GM19468 (cell line): ENCODE measurements around the gene PRSS1.
A peak's percentile ranks its signal among the peaks of the same experiment; 100 is the strongest.
"Not testable (repeated sequence)": the region's sequence is repeated elsewhere in the genome, so short reads cannot be mapped to it uniquely, and the experiment has no call there.

Experiments
- ATAC-seq: cut with Tn5 transposase; IDR thresholded peaks from one replicate; pipeline ENCODE4 v1.9.1; 2021; ENCODE audit warnings: mild to moderate bottlenecking, moderate library complexity, moderate number of reproducible peaks; ENCODE audit not compliant: unreplicated experiment; ENCODE audit errors: extremely low read depth

Gene PRSS1

DNA sequence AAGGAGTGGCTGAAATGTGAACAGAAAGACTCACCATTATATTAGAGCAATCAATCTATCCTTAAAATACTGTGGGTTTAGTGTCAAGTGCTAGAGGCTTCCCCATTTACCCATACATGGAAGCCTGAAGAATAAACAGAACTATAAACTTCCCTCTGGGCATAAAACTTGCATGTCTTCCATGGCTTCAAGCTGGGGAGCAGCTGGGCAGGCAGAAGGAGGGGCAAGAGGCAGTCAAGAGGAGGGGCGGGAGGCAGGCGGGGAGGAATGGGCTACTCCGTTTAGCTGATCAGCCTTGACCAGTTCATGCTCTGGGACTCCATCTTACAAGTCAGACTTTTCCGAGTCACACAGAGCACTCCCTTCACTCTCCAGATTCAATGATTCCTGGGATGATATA, 3.5 kb upstream of the PRSS1 start:
- ATAC-seq = no peak

DNA sequence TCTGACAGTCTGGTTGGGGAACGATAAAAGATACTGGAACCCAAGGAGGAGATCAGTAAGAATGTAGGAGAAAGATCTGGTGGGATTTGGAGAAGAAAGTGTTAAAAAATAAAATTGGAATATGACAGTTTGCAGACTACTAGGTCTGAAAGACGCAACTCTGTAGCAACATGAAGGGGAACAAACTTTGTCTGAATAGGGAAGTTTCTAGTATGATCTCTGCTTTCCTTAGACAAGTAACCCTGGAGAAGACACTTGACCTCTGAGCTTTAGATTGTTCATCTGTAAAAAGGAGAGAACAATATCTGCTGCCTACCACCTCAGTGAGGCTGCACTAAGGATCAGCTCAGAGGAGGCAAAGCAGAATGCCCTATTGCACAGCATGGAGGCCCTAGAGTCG, 3.0 kb upstream of the PRSS1 start:
- no peak for ATAC-seq

DNA sequence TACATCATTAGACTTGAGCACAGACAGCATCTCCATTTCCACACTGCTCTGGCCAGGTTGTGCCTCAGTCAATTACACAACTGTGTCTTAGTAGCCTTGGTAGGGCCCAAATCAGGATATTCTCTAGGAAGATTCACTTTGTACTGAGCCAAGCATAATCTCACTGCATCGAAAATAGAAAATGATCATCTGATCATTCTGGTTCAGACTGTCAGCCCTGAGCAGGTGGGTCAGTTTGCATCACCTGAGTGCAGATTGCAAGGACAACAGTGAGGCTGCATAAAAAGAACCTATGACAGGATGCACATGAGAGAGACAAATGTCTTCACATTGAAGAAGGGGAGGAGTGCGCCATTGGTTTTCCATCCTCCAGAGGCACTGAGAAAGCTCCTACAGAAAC, 862 bp upstream of the PRSS1 start:
- not testable (repeated sequence) for ATAC-seq

DNA sequence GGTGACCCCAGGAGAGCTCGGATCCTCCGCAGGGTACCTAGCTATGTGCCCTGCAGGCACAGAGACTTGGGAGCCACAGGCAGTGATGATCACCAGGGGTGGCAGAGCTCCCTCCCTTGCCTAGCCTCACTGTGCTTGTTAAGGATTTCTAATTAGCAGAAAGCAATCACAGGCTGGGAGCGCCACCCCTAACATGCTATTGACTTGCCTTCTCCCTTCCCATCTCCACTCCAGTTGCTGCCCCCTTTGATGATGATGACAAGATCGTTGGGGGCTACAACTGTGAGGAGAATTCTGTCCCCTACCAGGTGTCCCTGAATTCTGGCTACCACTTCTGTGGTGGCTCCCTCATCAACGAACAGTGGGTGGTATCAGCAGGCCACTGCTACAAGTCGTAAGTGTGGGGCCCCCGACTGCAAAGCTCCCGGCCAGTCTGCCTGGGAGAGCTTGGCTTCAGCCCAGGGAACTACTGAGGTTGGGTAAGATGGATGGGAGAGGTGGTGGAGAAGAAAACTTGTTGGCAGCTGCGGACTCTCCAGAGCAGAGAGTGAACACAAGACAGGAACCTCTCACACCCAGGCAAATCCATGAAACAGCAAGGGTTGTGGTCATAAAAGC, 1.2 kb downstream of the PRSS1 start:
- ATAC-seq = no peak

DNA sequence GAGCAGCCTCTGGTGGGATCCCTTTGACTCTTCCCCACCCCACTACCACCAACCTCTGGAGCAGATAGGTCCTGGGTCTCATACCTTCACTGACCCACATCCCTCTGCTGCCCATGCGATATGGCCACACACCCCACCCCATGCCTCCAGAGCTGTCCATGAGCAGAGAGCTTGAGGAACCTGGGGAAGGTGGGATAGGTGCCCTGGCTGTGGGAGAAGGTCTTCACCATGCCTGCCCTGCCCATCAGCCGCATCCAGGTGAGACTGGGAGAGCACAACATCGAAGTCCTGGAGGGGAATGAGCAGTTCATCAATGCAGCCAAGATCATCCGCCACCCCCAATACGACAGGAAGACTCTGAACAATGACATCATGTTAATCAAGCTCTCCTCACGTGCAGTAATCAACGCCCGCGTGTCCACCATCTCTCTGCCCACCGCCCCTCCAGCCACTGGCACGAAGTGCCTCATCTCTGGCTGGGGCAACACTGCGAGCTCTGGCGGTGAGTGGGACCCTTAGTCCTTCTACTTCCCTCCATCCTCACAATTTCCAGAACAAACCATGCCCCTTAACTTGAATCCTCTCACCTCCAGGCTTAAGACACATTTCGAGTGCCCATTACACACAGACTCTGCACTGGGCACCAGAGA, 2.4 kb downstream of the PRSS1 start:
- not testable (repeated sequence) for ATAC-seq

DNA sequence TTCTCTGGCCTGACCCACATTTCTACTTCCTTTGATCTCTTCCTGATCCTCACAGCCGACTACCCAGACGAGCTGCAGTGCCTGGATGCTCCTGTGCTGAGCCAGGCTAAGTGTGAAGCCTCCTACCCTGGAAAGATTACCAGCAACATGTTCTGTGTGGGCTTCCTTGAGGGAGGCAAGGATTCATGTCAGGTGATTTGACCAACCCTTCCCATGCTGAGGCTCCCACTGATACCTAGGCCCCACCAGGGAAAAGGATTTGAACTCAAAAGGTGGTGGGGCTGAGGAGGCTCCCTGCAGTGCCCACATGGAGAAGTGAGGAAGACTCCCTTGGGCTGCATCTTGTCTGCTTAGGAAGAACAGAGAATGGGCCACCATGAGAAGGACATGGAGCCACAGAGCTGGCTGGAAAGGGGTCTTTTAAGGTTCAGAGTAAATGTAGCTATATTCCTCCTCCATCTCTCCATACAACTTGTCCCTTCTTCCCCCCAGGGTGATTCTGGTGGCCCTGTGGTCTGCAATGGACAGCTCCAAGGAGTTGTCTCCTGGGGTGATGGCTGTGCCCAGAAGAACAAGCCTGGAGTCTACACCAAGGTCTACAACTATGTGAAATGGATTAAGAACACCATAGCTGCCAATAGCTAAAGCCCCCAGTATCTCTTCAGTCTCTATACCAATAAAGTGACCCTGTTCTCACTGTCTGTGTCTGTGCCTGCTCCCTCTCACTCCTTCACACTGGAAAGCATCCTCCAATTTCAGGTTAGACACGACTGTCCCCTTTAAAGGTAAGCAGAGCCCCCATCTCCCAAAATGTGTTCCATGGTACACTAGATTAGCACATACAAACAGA, 3.3 kb downstream of the PRSS1 start:
- ATAC-seq = no peak

DNA sequence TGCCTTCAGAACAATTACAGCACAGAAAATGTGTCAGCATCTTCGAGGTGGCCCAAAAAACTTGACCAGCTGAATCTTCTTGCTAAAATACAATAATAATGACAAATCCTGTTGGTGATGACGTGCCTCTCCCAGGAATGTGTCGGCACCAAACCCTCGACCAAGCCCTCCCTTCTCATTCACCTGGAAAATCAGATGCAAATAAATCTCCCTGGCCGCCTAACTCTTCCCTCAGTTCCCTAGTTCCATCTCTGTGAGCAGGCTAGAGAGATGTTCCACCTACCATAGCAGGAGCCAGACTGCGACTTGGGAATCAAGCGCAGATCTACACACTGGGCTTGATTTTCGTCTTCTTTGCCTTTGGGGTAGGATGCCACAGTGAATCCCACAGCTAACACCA, 4.1 kb downstream of the PRSS1 start:
- no peak for ATAC-seq

DNA sequence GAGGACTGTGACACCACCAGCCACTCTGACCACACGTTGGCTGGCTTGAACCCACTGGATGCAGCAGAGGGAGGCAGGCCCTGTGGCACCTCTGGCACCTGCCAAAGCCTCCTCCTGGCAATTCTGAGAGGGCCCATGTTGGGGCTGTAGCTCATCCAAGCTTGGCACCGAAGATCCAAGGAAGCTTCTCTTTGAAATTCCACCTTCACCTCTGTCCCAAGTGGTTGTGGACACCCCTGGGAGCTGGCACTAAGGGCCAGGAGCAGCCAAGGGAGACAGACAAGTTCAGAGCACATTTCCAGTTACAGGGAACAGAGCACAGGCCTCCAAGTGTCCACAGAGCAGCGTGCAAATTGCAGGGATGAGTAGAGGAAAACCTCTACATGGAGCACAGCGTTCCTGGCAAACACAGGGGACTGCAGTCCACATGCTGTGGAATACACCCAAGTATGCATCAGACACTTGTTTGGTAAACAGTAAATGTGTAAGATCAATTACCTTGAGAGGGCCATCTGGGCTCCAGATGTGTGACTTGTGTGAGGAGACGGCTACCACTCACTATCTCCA, 4.7 kb downstream of the PRSS1 start:
- not testable (repeated sequence) for ATAC-seq

DNA sequence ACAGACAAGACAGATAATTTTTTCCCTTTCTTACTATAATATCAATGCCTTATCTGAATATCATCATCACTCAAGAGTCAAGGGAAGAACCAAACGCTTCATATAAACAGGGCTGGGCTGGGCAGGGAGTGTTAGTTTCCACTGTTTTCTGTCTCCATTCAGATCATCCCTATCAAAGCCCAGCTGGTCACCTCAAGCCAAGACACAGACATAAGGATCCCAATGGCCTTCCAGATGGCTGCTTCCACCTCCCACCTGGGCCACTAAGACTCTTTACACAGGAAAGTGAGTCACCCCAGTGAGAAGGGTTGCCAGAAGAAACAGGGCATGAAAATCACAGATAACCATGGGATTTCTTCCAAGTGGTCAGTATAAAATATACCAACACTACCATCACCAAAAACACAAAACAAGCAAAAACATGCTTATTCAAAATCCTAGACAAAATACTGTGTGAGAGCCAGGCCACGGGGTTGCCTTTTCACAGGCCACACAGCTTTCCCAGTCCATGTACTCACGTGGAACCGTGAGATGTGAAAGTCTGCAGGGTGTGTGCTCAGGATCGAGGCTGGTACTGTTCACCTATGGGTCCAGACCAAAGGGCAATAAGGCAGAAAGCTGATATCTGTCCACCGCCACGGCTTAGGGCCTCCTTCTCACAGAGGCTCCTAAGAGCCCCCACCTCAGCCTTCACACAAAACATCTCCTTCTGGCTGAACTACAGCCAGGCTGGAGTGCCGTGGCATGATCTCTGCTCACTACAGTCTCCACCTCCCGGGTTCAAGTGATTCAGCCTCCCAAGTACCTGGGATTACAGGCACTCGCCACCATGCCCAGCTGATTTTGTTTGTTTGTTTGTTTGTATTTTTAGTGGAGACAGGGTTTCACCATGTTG, 5.7 kb downstream of the PRSS1 start:
- ATAC-seq = no peak

DNA sequence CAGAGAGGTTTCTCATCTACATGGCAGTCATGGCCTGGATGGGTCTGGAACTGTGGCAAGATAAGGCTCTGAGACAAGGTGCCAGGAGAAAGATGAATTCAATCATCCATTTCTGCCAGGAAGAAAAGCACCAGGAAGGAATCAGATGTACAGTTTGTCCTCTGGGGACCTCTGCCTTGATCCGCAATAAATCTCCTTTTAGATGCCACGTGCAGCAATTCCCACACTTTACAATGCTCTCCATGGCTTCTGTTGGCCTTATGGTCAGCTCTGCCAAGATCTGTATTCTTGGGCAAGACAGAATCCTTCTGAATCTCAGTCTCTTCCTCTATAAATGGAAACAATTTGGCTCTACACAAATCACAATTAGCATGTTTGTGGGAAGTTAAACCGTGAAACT, 9.0 kb downstream of the PRSS1 start:
- not testable (repeated sequence) for ATAC-seq

DNA sequence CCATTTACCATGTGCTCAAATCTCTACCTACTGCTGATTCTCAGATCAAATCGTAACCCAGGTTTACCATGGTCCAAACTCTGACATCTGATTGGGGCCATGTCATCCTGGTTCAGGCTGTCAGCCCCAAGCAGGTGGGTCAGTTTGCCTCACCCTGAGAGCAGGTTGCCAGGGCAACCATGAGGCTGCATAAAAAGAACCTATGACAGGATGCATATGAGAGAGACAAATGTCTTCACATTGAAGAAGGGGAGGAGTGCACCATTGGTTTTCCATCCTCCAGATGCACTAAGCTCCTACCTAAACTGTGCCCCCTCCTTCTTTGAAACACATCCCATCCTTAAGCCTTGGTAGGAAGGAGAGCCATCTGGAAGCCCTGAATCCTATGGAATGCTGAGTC, 10.2 kb downstream of the PRSS1 start:
- no peak for ATAC-seq

DNA sequence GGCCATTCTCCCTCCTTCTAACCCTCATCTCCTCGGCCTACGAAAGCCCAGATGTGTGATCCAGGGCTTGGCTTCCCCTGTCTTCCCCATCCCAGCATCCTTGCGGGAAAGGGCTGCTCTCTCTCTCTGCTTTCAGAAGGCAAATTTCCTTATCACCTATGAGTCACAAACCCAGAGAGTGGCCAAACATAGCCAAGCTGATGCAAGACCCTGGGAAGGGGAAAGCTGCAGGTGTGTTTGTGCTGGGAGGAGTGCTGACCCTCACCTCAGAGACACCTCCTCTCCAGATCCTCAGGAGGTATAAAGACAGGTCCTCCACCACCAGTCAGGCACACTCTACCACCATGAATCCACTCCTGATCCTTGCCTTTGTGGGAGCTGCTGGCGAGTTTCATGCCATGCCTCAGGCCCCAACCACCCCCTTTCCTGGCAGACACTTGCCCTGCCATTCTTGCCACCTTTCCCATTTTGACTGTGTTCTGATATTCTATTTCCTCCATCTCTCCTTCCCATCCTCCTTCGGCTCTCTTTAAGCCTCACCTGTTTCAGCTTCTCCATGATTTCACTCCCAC, 10.9 kb downstream of the PRSS1 start:
- no peak for ATAC-seq

DNA sequence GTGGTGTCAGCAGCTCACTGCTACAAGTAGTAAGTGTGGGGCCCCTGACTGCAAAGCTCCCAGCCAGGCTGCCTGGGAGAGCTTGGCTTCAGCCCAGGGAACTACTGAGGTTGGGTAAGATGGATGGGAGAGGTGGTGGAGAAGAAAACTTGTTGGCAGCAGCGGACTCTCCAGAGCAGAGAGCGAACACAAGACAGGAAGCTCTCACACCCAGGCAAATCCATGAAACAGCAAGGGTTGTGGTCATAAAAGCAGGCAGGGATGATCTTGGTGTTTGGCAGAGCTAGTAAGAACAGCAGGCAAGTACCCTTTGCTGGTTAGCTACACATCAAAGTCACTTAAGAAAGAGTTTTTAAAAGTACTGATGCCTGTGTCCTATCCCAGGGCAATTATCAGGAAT, 12.3 kb downstream of the PRSS1 start:
- ATAC-seq = not testable (repeated sequence)

DNA sequence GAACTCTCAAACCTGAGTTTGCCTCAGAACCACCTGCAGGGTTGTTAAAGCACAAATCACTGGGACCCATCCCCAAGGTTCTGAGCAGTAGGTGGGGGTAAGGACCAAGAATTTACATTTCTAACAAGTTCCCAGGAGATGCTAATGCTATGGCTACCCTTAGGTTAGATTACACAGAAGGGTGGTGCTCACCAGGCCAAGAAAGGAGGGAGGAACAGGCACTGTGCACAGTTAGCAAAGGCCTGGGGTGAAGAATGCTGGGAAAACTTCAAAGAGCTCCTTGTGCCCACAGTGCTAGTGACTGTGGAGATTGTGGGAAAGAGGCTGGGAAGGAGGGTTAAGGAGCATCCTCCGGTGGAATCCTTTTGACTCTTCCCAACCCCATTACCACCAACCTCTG, 12.8 kb downstream of the PRSS1 start:
- ATAC-seq = no peak

DNA sequence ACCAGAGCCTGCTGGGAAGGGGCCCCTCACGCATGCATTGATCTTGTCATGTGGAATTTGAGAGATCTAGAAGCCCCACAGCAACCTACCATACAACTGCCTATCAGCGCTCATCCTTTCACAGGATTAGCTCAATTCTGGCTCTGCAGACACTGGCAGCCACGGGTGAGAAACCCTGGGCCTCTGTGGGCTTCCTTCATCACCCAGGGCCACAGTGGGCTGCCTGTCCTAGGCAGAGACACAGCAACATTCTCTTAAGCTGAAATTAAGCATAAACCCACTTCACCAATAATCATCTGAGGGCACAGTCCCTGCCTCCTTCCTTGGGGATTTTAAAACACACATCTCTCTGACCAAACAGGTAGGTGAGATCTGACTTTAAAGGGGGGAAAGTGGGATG, 18.2 kb downstream of the PRSS1 start:
- ATAC-seq = no peak

DNA sequence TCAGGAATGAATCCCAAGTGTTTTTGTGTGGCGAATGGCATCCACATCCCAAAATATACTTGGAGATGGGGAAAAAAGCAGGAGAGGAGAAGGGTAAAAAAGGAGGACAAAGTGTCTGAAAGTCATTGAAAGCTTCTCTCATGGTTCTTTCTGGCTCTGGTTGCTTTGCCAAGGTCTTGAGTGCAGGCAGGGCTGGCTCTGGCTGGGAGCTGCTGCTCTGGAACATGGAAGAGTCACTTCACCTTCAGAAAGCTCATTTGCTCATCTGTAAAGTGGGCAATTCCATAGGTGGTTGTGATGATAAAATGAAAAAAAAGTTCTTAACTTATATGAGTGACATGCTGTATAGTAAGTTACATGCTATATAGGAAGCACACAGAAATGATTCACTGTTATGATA, 18.6 kb downstream of the PRSS1 start:
- no peak for ATAC-seq

DNA sequence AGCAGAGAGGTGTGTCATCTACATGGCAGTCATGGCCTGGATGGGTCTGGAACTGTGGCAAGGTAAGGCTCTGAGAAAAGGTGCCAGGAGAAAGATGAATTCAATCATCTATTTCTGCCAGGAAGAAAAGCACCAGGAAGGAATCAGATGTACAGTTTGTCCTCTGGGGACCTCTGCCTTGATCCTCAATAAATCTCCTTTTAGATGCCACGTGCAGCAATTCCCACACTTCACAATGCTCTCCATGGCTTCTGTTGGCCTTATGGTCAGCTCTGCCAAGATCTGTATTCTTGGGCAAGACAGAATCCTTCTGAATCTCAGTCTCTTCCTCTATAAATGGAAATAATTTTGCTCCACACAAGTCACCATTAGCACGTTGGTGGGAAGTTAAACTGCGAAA, 19.6 kb downstream of the PRSS1 start:
- ATAC-seq = not testable (repeated sequence)

DNA sequence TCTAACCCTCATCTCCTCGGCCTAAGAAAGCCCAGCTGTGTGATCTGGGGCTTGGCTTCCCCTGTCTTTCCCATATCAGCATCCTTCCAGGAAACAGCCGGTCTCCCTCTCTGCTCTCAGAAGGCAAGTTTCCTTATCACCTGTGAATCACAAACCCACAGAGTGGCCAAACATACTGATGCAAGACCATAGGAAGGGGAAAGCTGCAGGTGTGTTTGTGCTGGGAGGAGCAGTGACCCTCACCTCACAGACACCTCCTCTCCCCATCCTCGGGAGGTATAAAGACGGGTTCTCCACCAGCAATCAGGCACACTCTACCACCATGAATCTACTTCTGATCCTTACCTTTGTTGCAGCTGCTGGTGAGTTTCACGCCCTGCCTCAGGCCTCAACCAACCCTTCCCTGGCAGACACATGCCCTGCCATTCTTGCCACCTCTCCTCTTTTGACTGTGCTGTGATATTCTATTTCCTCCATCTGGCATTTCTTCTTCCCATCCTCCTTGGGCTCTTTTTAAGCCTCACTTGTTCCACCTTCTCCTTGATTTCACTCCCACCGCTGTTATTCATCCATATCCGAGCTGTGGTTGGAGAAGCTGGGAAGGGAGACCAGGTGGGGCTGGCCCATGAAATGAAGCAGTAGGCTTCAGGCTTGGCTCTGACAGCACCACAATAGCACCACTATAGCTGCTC, 21.5 kb downstream of the PRSS1 start, which contains the start of gene PRSS2:
PRSS2 (plus strand) TSS at position 310 of the 692 bp plus-strand sequence; CDS start at position 323, 13 bp downstream.
- no peak for ATAC-seq

DNA sequence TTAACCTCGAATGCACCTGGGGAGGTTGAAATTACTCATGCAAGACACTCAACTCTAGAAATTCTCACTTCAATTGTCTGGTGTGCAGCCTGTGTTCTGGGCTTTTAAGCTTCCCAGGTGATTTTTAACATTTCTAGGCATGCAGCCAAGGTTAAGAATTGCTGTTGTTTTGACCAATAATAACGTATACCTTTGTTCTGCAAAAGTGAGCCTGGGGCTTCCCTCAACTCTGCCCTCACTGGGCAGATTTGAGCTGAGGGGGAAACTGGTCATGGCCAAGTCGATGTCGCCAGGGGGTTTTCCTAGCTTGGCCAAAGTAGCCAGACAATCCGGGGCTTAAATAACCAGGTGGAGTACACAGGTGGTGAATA, 22.1 kb downstream of the PRSS1 start:
- ATAC-seq = peak; percentile 89
